C4-2B (cell line): ENCODE measurements around the gene SEMA3A.
"Not testable (repeated sequence)": the region's sequence is repeated elsewhere in the genome, so short reads cannot be mapped to it uniquely, and the experiment has no call there.

Experiments
- CTCF ChIP-seq: fragments of 450-650 bp; conservative IDR thresholded peaks from 2 replicates; pipeline ENCODE4 v1.5.1; 2017; ENCODE audit warnings: mild to moderate bottlenecking
- ZFX ChIP-seq: fragments of 450-650 bp; IDR thresholded peaks from 2 replicates; pipeline ENCODE4 v1.6.1; 2017

- TF ChIP-seq CTCF, ZFX: not testable (repeated sequence)
Measured at GRCh38 chr7:84062489-84062901, 132.1 kb downstream of the SEMA3A start.
